Liver (tissue), 9 donors: ENCODE data around the gene IL1RAPL1. TPM values are rescaled to one million over a fixed set of nuclear protein-coding genes. Genes with fewer than 3 reads are reported as not detected.

Experiments used
- DNase-seq: peaks from one replicate; pipeline ENCODE4 v3.0.0-alpha.2; 2017; ENCODE audit warnings: low spot score
- H3K27ac ChIP-seq, 2 donors: one replicate each; pipeline ENCODE4 v1.7.0; 2013; ENCODE audit warnings: inconsistent platforms in 2 of 2, low read length in 2 of 2, control low read depth in 1 of 2, low read depth in 1 of 2, mild to moderate bottlenecking in 1 of 2
- H3K27me3 ChIP-seq, 4 donors: one replicate each; pipeline versions ENCODE4 v1.6.1 to v1.7.0; 2013; ENCODE audit warnings: low read length in 3 of 4, inconsistent platforms in 1 of 4, mild to moderate bottlenecking in 1 of 4, moderate library complexity in 1 of 4; ENCODE audit not compliant: control insufficient read depth in 4 of 4, insufficient read depth in 4 of 4
- H3K36me3 ChIP-seq, 4 donors: one replicate each; pipeline versions ENCODE4 v1.6.1 to v1.7.0; 2013; ENCODE audit warnings: low read length in 3 of 4, mild to moderate bottlenecking in 3 of 4, low read depth in 1 of 4, moderate library complexity in 1 of 4; ENCODE audit not compliant: control insufficient read depth in 4 of 4, insufficient read depth in 3 of 4
- H3K4me1 ChIP-seq, 4 donors: one replicate each; pipeline versions ENCODE4 v1.6.1 to v1.7.0; 2013; ENCODE audit warnings: low read length in 3 of 4, mild to moderate bottlenecking in 3 of 4, moderate library complexity in 1 of 4; ENCODE audit not compliant: control insufficient read depth in 4 of 4, insufficient read depth in 4 of 4
- H3K4me3 ChIP-seq, 3 donors: one replicate each; pipeline versions ENCODE4 v1.6.1 to v1.7.0; 2013; ENCODE audit warnings: low read length in 3 of 3, control low read depth in 1 of 3, low read depth in 1 of 3, mild to moderate bottlenecking in 1 of 3
- H3K9ac ChIP-seq, 2 donors: one replicate each; pipeline ENCODE4 v1.7.0; 2013; ENCODE audit warnings: low read length in 2 of 2, mild to moderate bottlenecking in 2 of 2, moderate library complexity in 2 of 2, control low read depth in 1 of 2, low read depth in 1 of 2
- H3K9me3 ChIP-seq, 4 donors: one replicate each; pipeline versions ENCODE4 v1.6.1 to v1.7.0; 2013; ENCODE audit warnings: low read length in 3 of 4; ENCODE audit not compliant: control insufficient read depth in 4 of 4
- ATF3 ChIP-seq: IDR thresholded peaks from 2 replicates; pipeline ENCODE4 v1.6.1; 2016; ENCODE audit warnings: antibody characterized with exemption
- EGR1 ChIP-seq, 2 donors: IDR thresholded peaks; 2 replicates each; pipeline ENCODE4 v1.6.1; 2016 to 2018; ENCODE audit warnings: antibody characterized with exemption in 2 of 2, low read depth in 2 of 2
- FOXA1 ChIP-seq: IDR thresholded peaks from 2 replicates; pipeline ENCODE4 v1.6.1; 2016; ENCODE audit warnings: antibody characterized with exemption
- FOXA2 ChIP-seq: IDR thresholded peaks from 2 replicates; pipeline ENCODE4 v1.6.1; 2016; ENCODE audit warnings: antibody characterized with exemption
- HNF4A ChIP-seq, 2 donors: conservative IDR thresholded peaks; 2 replicates each; pipeline ENCODE4 v1.6.1; 2016; ENCODE audit warnings: antibody characterized with exemption in 2 of 2, mild to moderate bottlenecking in 2 of 2
- HNF4G ChIP-seq: IDR thresholded peaks from 2 replicates; pipeline ENCODE4 v1.6.1; 2016; ENCODE audit warnings: antibody characterized with exemption
- JUND ChIP-seq, 2 donors: IDR thresholded peaks; 2 replicates each; pipeline ENCODE4 v1.6.1; 2016; ENCODE audit warnings: antibody characterized with exemption in 2 of 2
- MAX ChIP-seq: IDR thresholded peaks from 2 replicates; pipeline ENCODE4 v1.6.1; 2016; ENCODE audit warnings: antibody characterized with exemption
- NR2F2 ChIP-seq: IDR thresholded peaks from 2 replicates; pipeline ENCODE4 v1.6.1; 2016; ENCODE audit warnings: antibody characterized with exemption
- RAD21 ChIP-seq, 2 donors: IDR thresholded peaks; 2 replicates each; pipeline ENCODE4 v1.6.1; 2016; ENCODE audit warnings: antibody characterized with exemption in 2 of 2, mild to moderate bottlenecking in 2 of 2
- RXRA ChIP-seq, 2 donors: IDR thresholded peaks; 2 replicates each; pipeline ENCODE4 v1.6.1; 2017 to 2018; ENCODE audit warnings: antibody characterized with exemption in 2 of 2, mild to moderate bottlenecking in 1 of 2
- SP1 ChIP-seq: IDR thresholded peaks from 2 replicates; pipeline ENCODE4 v1.6.1; 2018; ENCODE audit warnings: antibody characterized with exemption, mild to moderate bottlenecking
- TAF1 ChIP-seq: conservative IDR thresholded peaks from 2 replicates; pipeline ENCODE4 v1.6.1; 2016; ENCODE audit warnings: antibody characterized with exemption, mild to moderate bottlenecking
- YY1 ChIP-seq: IDR thresholded peaks from 2 replicates; pipeline ENCODE4 v1.6.1; 2016; ENCODE audit warnings: antibody characterized with exemption, mild to moderate bottlenecking
- ZBTB33 ChIP-seq: IDR thresholded peaks from 2 replicates; pipeline ENCODE4 v1.6.1; 2016; ENCODE audit warnings: antibody characterized with exemption
- WGBS: extraction: QIAGEN DNeasy Blood & Tissue Kit; methylation state at CpG from one replicate; pipeline ENCODE4 v1.1.7; 2013; 5-methylcytosine and 5-hydroxymethylcytosine counted together
- polyA plus RNA-seq, 2 donors: library from polyadenylated mRNA; stranded (reverse) in 1 of 2; unstranded in 1 of 2; fragments of 200-250 nt in 1 of 2; fragments of >200 nt in 1 of 2; fragmentation: Nextera tagmentation in 1 of 2; extraction: Ambion mirVana in 1 of 2; gene quantifications; one replicate each; pipeline versions ENCODE4 v1.2.1 to v1.2.3, GENCODE V29; 2013 to 2015
- total RNA-seq, 2 donors: library from RNA; depleted of rRNA; stranded (reverse); fragments of >200 nt; gene quantifications; one replicate each; pipeline ENCODE4 v1.2.3, GENCODE V29; 2014
- TF ChIP-seq, protein P1 (sequence below): fragments of 150-350 bp; IDR thresholded peaks from 2 replicates; pipeline ENCODE4 v1.5.1; 2017; ENCODE audit warnings: improper control_type of control experiment, low read depth, low read length; ENCODE audit not compliant: missing input control
- TF ChIP-seq, protein P2 (sequence below): IDR thresholded peaks from 2 replicates; pipeline ENCODE4 v1.6.1; 2016; ENCODE audit warnings: antibody characterized with exemption, mild to moderate bottlenecking
- donor health status: healthy.
- donor health status: healthy.
- donor health status: healthy.
- donor health status: healthy.
- donor health status: healthy.

IL1RAPL1 gene
- total and polyA plus RNA-seq, 4 donors = 0.08 to 0.33 TPM; not detected in 2

DNA sequence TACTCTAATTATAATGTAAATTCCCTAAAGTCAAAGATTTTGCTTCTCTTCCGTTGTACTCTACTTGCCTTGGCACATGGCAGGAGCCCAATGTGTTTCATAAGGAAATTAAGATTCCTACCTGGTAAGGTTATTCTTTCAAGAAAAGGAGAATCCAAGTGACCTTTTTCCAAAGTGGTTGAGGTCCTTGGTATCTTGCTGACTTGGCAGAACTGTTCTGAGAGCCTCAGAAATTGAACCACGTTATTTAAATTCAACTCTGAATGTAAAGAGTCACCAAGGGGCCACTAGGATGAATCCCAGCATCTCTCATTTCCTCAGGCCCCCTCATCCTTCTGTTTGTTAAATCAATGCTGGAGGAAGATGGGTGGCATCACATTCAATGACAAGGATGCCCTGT is 1209.9 kb downstream of the IL1RAPL1 start:
- H3K27ac ChIP-seq = no peak overlapping the region
- no peak for DNase-seq
- H3K4me1 ChIP-seq = no peaks in the 10 kb centered on the region
- no peak for TF ChIP-seq NR2F2
- no peak for TF ChIP-seq EGR1 (IDR thresholded peaks at IDR 0.05; ENCODE audit: low read depth in 2 of 2)
- TF ChIP-seq, protein P1, sequence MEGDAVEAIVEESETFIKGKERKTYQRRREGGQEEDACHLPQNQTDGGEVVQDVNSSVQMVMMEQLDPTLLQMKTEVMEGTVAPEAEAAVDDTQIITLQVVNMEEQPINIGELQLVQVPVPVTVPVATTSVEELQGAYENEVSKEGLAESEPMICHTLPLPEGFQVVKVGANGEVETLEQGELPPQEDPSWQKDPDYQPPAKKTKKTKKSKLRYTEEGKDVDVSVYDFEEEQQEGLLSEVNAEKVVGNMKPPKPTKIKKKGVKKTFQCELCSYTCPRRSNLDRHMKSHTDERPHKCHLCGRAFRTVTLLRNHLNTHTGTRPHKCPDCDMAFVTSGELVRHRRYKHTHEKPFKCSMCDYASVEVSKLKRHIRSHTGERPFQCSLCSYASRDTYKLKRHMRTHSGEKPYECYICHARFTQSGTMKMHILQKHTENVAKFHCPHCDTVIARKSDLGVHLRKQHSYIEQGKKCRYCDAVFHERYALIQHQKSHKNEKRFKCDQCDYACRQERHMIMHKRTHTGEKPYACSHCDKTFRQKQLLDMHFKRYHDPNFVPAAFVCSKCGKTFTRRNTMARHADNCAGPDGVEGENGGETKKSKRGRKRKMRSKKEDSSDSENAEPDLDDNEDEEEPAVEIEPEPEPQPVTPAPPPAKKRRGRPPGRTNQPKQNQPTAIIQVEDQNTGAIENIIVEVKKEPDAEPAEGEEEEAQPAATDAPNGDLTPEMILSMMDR = no peak
- TF ChIP-seq MAX = no peak
- TF ChIP-seq YY1 = no peak
- TF ChIP-seq, protein P2, sequence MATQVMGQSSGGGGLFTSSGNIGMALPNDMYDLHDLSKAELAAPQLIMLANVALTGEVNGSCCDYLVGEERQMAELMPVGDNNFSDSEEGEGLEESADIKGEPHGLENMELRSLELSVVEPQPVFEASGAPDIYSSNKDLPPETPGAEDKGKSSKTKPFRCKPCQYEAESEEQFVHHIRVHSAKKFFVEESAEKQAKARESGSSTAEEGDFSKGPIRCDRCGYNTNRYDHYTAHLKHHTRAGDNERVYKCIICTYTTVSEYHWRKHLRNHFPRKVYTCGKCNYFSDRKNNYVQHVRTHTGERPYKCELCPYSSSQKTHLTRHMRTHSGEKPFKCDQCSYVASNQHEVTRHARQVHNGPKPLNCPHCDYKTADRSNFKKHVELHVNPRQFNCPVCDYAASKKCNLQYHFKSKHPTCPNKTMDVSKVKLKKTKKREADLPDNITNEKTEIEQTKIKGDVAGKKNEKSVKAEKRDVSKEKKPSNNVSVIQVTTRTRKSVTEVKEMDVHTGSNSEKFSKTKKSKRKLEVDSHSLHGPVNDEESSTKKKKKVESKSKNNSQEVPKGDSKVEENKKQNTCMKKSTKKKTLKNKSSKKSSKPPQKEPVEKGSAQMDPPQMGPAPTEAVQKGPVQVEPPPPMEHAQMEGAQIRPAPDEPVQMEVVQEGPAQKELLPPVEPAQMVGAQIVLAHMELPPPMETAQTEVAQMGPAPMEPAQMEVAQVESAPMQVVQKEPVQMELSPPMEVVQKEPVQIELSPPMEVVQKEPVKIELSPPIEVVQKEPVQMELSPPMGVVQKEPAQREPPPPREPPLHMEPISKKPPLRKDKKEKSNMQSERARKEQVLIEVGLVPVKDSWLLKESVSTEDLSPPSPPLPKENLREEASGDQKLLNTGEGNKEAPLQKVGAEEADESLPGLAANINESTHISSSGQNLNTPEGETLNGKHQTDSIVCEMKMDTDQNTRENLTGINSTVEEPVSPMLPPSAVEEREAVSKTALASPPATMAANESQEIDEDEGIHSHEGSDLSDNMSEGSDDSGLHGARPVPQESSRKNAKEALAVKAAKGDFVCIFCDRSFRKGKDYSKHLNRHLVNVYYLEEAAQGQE = no peak
- no peak for TF ChIP-seq JUND (IDR thresholded peaks at IDR 0.05)
- no peak for TF ChIP-seq HNF4A (conservative IDR thresholded peaks at IDR 0.05)
- no peak for TF ChIP-seq TAF1
- no peak for TF ChIP-seq RXRA (IDR thresholded peaks at IDR 0.05)
- TF ChIP-seq FOXA2 = no peak
- TF ChIP-seq RAD21 (IDR thresholded peaks at IDR 0.05) = no peak
- TF ChIP-seq ATF3 = no peak
- TF ChIP-seq ZBTB33 = no peak
- no peak for TF ChIP-seq SP1
- no peak for TF ChIP-seq FOXA1
- no peak for TF ChIP-seq HNF4G
- no peaks in the 10 kb centered on the region for H3K36me3 ChIP-seq
- no peak overlapping the region for H3K4me3 ChIP-seq
- H3K9ac ChIP-seq = no peak overlapping the region
- H3K27me3 ChIP-seq = no peaks in the 10 kb centered on the region
- 78% methylated on average over 2 of the region's 2 CpGs for WGBS
- no peaks in the 10 kb centered on the region for H3K9me3 ChIP-seq

DNA sequence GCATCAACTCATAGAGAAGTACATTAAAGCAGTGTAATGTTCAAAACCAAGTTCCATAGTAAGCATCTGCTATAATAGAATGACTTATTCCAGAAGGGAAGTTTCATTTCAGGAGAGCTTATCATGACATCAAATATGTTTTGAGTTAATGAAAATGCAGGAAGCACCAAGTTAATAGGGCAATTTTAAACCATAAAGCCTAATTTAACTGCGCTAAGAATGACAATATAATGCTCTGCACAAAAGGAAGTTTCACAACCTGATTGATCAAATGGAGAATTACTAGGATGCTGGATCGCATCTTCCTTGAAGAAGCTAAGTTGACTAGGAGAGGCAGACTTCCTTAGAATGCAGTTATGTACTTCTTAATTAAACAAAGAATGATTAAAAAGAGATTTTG is 1211.2 kb downstream of the IL1RAPL1 start:
- DNase-seq = no peak
- Histone ChIP-seq H3K36me3 (no peaks in the 10 kb centered on the region), H3K4me1 (no peaks in the 10 kb centered on the region), H3K9me3 (no peaks in the 10 kb centered on the region), H3K27ac (no peak overlapping the region), H3K27me3 (no peaks in the 10 kb centered on the region), H3K9ac (no peak overlapping the region), H3K4me3 (no peak overlapping the region)
- whole genome bisulfite sequencing = 90% methylated on average over 2 of the region's 2 CpGs
- no peak for TF ChIP-seq ATF3
